GM12874 (cell line): ENCODE data around the gene SKI.

Experiments
- CTCF ChIP-seq: IDR thresholded peaks from 2 replicates; pipeline ENCODE4 v1.5.1; 2011; ENCODE audit warnings: low read depth, mild to moderate bottlenecking, control low read depth, low read length, moderate library complexity; ENCODE audit not compliant: insufficient read depth

Gene SKI

GRCh38 chr1:2189459-2190425, 38.4 kb upstream of the SKI start:
- no peak for TF ChIP-seq CTCF

GRCh38 chr1:2190491-2190976, 37.6 kb upstream of the SKI start:
- no peak for TF ChIP-seq CTCF

GRCh38 chr1:2192031-2192995, 35.8 kb upstream of the SKI start:
- TF ChIP-seq CTCF, result no peak

- TF ChIP-seq CTCF, result no peak
Observed at GRCh38 chr1:2193514-2194281, 34.4 kb upstream of the SKI start.

- no peak for TF ChIP-seq CTCF
Observed at GRCh38 chr1:2194319-2194897, 33.7 kb upstream of the SKI start, which contains the start of gene FAAP20. TSS of gene FAAP20 (minus strand) at chr1:2194772. CDS start at chr1:2194749, 23 bp downstream.

- peak; percentile 94 for TF ChIP-seq CTCF
Observed at GRCh38 chr1:2194898-2195673, 33.0 kb upstream of the SKI start.
